ENCODE data around the gene JAGN1.

- TF ChIP-seq ZNF224 (CRISPR knock-in tag; IDR thresholded peaks at IDR 0.05) (no peak), HNRNPUL1 (IDR thresholded peaks at IDR 0.05; ENCODE audit: low read length) (no peak), ZBTB33 (CRISPR knock-in tag; IDR thresholded peaks at IDR 0.05) (no peak), MEIS2 (IDR thresholded peaks at IDR 0.05; ENCODE audit: partially characterized antibody) (no peak), E2F5 (CRISPR knock-in tag; IDR thresholded peaks at IDR 0.05) (no peak), HDAC8 (tag; IDR thresholded peaks at IDR 0.05) (no peak), IRF2 (CRISPR knock-in tag; IDR thresholded peaks at IDR 0.05) (no peak), FOXP4 (CRISPR knock-in tag; IDR thresholded peaks at IDR 0.05; ENCODE audit: borderline replicate concordance) (no peak), ZC3H8 (IDR thresholded peaks at IDR 0.05) (no peak), SIX5 (IDR thresholded peaks at IDR 0.05; ENCODE audit: borderline replicate concordance in 1 of 2, insufficient read depth in 1 of 2, low read depth in 1 of 2, low read length in 2 of 2) (no peak), IFI16 (CRISPR knock-in tag; IDR thresholded peaks at IDR 0.05) (no peak), HMGXB4 (CRISPR knock-in tag; IDR thresholded peaks at IDR 0.05) (no peak), ZNF3 (CRISPR knock-in tag; IDR thresholded peaks at IDR 0.05) (no peak), NBN (IDR thresholded peaks at IDR 0.05; ENCODE audit: low read depth) (no peak)
Measured at GRCh38 chr3:9916346-9916733, 25.9 kb downstream of the JAGN1 start.

Data from K562 (cell line).